NCI-H187 (cell line): Measurements from ENCODE around the gene DDIT4.
"Not testable (repeated sequence)": the region's sequence is repeated elsewhere in the genome, so short reads cannot be mapped to it uniquely, and the experiment has no call there.

Source experiments
- DNase-seq, 2 experiments: peaks; one replicate each; lab custom pipeline; 2025; lab: John Stamatoyannopoulos, UW

Gene DDIT4

GRCh38 chr10:72249176-72249862 lies 24.4 kb upstream of the DDIT4 start:
- DNase-seq = not testable (repeated sequence)

- no peak for DNase-seq
Measured at GRCh38 chr10:72250666-72251065, 23.1 kb upstream of the DDIT4 start.

- no peak for DNase-seq
Measured at GRCh38 chr10:72251635-72252034, 22.1 kb upstream of the DDIT4 start.

- DNase-seq = no peak
Measured at GRCh38 chr10:72252972-72253371, 20.8 kb upstream of the DDIT4 start.

- no peak for DNase-seq
Measured at GRCh38 chr10:72253578-72253977, 20.1 kb upstream of the DDIT4 start.

GRCh38 chr10:72254813-72255568 lies 18.7 kb upstream of the DDIT4 start:
- DNase-seq = no peak

GRCh38 chr10:72255977-72256729 lies 17.6 kb upstream of the DDIT4 start:
- DNase-seq = no peak

GRCh38 chr10:72257051-72257892 lies 16.5 kb upstream of the DDIT4 start:
- no peak for DNase-seq

- DNase-seq = no peak
Measured at GRCh38 chr10:72258617-72259016, 15.1 kb upstream of the DDIT4 start.

- no peak for DNase-seq
Measured at GRCh38 chr10:72259491-72260238, 14.1 kb upstream of the DDIT4 start.

- peak; percentile 30 to 56 for DNase-seq
Measured at GRCh38 chr10:72260239-72260975, 13.3 kb upstream of the DDIT4 start.

- no peak for DNase-seq
Measured at GRCh38 chr10:72260976-72261783, 12.5 kb upstream of the DDIT4 start.

- DNase-seq = no peak
Measured at GRCh38 chr10:72261784-72262404, 11.8 kb upstream of the DDIT4 start.

GRCh38 chr10:72263613-72264241 lies 10.0 kb upstream of the DDIT4 start:
- peak; percentile 30 to 83 for DNase-seq

GRCh38 chr10:72264536-72264935 lies 9.2 kb upstream of the DDIT4 start:
- DNase-seq = no peak

GRCh38 chr10:72265508-72265907 lies 8.2 kb upstream of the DDIT4 start:
- DNase-seq = no peak

GRCh38 chr10:72265990-72266865 lies 7.5 kb upstream of the DDIT4 start:
- DNase-seq = no peak

- DNase-seq = no peak
Measured at GRCh38 chr10:72267381-72267780, 6.3 kb upstream of the DDIT4 start.
